ENCODE data around the gene NUDT22.
A peak's percentile ranks its signal among the peaks of the same experiment; 100 is the strongest.

Gene NUDT22

DNA sequence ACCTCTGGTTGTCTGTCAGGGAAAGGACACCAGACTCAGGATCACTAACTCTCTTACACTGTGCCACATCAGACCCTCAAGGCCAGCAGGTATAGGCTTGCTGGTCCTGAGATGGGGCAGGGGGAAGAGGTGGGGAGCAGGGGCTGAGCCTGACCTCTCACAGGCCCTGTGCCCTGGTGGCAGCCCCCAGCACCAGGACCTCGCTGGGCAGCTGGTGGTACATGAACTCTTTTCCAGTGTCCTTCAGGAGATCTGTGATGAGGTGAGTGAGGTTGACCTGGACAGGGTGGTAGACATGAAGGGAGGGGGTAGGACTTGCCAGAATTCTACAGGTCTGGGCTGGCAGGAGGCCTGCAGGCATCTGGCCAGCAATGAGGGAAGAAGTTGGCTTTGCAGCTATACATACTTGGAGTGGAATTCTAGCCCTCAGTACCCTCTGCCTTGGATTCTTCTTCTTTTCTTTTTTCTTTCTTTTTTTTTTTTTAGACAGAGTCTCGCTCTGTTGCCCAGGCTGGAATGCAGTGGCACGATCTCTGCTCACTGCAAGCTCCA is 1.4 kb downstream of the NUDT22 start:
- no peak for DNase-seq (ENCODE audit: low read depth)

DNA sequence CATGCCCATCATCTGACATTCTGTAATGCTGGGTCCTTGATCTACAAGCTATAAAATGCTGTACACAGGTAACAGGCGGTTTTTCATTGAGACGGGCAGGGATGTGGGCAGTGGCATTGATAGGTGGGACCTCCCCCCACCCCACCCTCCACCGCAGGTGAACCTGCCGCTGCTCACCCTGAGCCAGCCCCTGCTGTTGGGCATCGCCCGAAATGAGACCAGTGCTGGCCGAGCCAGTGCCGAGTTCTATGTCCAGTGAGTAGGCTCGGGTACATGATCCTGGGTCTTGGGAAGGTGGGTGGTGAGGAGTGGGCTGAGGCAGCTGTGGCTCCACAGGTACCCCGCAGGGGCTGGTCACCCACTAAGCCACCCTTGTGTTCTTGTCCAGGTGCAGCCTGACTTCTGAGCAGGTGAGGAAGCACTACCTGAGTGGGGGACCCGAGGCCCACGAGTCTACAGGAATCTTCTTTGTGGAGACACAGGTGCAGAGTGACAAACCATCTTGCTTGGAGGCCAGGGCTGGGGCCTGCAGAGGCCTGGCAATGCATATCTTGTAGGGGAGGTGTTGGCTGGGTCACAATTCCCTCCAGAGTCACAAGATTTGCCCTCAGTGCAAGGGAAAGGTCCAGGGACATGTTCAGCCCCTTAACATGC is 3.1 kb downstream of the NUDT22 start:
- DNase-seq (ENCODE audit: low read depth) = no peak

DNA sequence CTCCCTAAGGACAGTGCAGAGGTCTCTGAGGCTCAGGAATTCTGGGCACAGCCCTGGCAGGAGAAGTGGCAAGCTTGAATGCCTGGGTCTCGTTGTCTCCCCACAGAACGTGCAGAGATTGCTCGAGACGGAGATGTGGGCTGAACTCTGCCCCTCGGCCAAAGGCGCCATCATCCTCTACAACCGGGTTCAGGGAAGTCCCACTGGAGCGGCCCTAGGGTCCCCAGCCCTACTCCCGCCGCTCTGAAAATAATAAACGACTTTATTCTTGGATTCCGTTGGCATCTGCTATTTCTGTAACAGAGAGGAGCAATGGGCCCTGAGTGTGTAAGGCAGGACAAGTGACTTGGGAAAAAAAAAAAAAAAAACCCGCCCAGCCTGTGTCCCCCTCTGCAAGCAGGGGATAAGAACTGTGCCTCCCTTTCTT is 3.7 kb downstream of the NUDT22 start:
- DNase-seq (ENCODE audit: low read depth) = no peak

DNA sequence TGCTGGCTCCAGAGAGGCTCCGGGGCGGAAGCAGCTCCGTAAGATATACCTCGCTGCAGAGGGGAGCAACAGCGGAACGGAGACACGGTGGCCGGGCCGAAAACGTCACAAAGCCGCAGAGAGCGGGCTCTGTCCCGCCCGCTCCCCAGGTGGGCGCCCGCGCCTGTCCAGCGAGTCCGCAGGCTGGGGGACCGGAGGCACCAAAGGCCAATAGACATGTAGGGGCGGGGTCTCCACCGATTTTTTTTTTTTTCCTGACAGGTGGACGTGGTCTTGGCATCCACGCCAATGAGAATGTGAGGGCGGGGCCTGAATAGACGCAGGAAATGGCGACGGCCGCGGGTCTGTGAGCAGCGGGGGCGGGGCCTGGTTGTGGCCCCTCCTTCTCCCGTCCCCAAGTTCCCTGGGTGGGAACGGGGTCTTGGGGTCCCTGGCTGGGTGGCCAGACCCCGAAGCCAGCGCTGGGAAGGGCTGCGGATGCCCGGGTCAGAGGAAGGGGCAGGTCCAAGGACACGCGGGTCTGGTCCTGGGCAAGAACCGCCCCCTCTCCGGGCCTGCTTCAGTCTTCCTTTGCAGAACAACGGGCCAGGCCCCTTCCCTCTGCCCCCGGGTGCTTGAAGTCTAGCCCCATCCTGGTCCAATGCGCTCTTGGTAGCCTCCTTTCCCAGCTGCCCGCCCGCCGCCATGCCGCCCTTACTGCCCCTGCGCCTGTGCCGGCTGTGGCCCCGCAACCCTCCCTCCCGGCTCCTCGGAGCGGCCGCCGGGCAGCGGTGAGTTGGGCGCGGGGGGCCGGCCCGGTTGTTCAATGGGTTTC is 4.3 kb downstream of the NUDT22 start, which contains the start of gene DNAJC4:
Gene DNAJC4 (plus strand): TSS at position 378 of the 814 bp plus-strand sequence. CDS start 307 bp downstream, at position 685.
- no peak for DNase-seq (ENCODE audit: low read depth)

DNA sequence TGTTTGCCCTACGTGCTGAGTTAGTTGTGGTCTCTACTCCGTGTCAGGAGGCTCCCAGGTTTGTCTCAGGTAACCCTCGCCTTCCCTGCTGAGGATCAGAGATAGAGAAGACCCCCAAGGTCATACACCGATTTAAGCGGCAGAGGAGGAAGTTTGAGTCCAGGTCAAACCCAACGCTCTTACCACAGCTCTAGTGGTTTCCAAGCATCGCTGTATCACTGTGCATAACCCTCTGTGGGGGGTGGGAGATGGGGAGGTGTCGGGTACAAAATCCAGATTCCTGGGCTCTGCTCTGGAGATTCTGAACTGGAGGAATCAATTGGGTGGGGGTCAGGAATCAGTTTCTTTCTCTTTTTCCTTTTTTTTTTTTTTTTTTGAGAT is 4.9 kb downstream of the NUDT22 start:
- no peak for DNase-seq (ENCODE audit: low read depth)

DNA sequence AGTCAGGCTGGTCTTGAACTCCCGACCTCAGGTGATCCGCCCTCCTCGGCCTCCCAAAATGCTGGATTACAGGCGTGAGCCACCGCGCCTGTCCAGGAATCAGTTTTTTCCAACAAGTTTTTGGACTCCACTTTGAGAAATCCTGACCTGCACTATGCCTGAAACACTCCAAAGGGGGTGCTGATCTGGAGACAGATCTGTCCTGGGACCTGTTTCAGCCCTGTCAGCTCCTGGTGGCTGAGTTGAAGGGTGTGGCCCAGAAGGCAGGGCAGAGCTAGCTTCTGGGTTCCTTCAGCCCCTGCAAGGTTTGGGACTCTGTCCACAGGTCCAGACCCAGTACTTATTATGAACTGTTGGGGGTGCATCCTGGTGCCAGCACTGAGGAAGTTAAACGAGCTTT is 5.5 kb downstream of the NUDT22 start:
- DNase-seq (ENCODE audit: low read depth) = no peak

DNA sequence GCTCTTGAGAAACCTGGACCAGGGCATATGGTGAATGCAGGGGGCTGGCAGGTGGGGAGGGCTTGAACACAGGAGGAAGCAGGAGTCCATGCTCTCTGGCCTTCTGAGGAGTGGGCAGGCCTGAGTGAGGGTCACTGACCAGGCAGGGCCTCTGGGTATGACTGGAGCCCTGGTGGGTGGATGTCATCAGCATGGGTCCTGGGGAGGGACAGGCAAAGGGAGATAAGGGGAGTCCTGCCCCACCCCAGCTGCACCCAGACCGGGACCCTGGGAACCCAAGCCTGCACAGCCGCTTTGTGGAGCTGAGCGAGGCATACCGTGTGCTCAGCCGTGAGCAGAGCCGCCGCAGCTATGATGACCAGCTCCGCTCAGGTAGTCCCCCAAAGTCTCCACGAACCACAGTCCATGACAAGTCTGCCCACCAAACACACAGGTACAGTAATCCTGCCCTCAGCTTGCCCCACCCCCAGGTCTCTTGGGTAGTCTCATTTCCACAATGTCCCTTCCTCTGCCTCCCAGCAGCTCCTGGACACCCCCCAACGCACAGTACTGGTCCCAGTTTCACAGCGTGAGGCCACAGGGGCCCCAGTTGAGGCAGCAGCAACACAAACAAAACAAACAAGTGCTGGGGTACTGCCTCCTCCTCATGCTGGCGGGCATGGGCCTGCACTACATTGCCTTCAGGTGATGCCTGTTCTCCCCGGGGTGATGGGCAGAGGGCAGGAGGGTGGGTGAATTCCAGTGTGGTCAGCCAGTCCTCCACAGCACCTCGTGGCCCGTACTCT is 6.3 kb downstream of the NUDT22 start:
- no peak for DNase-seq (ENCODE audit: low read depth)

DNA sequence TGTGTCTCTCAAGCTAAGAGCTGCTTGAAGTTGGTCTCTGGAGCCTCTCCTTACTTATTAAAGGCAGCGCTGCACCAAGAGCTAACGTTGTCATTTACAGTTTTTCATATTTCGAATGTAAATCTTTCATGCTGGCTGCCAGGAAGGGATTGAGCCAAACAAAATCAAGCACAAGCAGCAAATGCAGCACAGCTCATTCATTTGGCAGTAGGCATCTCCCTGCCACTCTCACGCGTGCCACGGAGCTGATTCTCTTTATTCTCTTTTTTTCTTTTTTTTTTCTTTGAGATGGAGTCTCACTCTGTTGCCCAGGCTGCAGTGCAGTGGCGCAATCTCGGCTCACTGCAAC is 6.9 kb downstream of the NUDT22 start:
- no peak for DNase-seq (ENCODE audit: low read depth)

DNA sequence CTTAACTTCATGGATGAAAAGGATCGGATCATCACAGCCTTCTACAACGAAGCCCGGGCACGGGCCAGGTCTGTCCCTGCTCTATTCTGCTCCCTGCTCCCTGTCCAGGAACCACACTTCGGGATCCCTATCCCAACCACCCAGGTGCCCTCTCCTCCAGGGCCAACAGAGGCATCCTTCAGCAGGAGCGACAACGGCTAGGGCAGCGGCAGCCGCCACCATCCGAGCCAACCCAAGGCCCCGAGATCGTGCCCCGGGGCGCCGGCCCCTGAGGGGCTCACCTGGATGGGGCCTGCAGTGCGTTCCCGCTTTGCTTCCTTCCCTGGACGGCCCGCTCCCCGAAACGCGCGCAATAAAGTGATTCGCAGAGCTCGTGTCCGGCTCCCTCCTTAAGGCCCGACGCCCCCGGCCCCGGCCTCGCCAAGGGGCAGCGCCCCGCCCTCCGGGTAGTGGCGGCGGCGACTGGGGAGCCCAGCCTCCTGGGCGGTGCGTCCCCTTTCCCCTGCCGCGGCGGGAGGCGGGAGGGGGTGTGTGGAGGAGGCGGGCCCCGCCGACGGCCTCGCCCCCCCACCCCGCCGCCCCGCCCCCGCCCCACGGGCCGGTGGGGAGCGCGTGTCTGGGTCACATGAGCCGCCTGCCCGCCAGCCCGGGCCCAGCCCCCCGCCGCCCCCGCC is 8.0 kb downstream of the NUDT22 start, which contains the start of gene VEGFB:
Gene VEGFB (plus strand): TSS at position 672 of the 674 bp plus-strand sequence. CDS start 250 bp downstream, outside the sequence.
- DNase-seq (ENCODE audit: low read depth) = no peak

DNA sequence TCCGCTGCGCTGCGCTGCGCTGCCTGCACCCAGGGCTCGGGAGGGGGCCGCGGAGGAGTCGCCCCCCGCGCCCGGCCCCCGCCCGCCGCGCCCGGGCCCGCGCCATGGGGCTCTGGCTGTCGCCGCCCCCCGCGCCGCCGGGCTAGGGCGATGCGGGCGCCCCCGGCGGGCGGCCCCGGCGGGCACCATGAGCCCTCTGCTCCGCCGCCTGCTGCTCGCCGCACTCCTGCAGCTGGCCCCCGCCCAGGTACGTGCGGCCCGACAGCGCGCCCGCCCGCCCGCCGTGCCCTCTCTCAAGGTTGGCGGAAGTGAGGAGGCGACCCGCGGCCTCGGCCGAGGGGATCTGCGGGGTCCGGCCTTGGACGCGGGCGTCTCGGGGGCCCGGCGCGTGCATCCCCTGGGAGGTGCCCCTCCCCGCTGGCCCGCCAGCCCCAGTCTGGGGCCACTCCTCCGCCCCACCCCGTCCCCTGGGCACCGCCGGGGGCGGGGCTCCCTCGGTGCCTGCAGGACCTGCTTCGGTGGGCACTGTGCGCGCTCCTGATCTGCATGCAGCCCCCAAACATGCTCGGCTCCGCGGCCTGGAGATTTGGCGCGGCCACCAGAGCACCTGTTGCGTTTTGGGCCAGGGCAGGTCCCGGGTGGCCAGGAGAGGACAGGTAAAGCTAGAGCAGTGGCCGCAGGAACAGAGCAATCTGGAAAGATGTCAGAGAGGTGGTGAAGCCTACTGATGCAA is 8.7 kb downstream of the NUDT22 start:
- DNase-seq (ENCODE audit: low read depth) = no peak

DNA sequence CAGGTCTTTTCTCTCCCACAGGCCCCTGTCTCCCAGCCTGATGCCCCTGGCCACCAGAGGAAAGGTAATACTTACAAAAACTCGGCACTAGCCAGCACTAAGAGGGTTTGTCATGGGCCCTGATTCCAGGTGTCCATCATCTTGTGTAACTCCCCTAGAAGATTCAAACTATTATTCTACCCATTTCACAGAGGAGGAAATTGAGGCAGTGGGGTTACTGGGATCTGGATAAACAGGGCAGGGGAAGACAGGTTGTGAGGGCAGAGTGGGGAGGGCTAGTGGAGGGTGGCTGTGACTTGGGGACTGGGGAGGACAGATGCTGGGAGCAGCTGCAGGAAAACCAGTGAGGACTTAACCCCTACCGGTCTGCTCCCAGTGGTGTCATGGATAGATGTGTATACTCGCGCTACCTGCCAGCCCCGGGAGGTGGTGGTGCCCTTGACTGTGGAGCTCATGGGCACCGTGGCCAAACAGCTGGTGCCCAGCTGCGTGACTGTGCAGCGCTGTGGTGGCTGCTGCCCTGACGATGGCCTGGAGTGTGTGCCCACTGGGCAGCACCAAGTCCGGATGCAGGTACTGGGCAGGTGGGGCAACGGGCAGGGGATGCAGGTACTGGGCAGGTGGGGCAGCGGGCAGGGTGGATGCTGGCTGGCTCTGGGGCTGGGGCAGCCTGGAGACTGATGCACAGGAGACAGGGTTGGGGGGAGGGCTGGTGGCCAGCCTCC is 9.5 kb downstream of the NUDT22 start:
- no peak for DNase-seq (ENCODE audit: low read depth)

DNA sequence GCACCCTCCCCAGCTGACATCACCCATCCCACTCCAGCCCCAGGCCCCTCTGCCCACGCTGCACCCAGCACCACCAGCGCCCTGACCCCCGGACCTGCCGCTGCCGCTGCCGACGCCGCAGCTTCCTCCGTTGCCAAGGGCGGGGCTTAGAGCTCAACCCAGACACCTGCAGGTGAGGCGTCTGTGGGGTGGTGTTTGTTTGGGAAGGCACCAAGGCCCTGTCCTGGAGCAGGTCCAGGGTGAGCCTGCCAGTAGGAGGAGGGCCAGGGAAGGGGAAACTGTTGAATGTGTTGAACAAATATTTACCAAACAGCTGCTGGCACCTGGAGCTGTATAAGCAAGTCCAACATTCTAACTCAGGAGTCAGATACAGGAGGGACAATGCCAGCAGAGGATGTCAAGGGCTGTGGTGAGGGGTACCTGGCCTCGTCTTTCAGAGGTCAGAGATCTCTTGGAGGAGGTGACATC is 11.4 kb downstream of the NUDT22 start:
- DNase-seq (ENCODE audit: low read depth) = no peak

DNA sequence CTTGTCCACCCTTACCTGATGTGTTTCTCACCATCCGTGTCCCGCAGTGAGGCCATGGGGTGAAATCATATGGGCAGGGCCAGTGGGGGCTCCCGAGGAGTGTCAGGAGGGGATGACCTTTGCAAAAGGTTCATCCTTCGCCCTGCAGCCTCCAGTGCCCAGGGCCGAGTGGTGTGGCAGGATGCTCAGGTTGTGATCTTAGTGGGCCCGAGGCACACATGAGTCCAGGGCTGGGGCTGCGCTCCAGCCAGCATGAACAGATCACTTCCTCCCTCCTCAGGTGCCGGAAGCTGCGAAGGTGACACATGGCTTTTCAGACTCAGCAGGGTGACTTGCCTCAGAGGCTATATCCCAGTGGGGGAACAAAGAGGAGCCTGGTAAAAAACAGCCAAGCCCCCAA is 12.0 kb downstream of the NUDT22 start:
- no peak for DNase-seq (ENCODE audit: low read depth)

DNA sequence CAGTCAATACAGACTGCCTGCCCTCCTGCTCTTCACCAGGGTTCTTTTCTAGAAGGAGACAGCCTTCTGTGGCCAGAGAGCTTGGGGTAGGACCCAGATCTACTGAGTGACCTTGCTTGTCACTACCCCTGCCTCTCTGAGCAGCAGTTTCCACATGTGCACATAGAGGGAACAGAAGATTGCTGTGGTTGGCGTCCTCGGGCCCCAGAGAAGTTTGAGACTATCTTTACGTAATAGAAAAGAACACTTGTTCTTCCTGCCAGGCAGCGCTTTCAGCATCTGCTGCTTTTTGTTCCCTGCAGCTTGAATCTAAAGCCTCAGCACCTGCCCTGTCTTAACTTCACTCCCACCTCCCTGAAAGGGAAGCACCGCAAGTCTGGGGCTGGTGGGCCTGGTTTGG is 12.9 kb downstream of the NUDT22 start:
- DNase-seq (ENCODE audit: low read depth) = no peak

DNA sequence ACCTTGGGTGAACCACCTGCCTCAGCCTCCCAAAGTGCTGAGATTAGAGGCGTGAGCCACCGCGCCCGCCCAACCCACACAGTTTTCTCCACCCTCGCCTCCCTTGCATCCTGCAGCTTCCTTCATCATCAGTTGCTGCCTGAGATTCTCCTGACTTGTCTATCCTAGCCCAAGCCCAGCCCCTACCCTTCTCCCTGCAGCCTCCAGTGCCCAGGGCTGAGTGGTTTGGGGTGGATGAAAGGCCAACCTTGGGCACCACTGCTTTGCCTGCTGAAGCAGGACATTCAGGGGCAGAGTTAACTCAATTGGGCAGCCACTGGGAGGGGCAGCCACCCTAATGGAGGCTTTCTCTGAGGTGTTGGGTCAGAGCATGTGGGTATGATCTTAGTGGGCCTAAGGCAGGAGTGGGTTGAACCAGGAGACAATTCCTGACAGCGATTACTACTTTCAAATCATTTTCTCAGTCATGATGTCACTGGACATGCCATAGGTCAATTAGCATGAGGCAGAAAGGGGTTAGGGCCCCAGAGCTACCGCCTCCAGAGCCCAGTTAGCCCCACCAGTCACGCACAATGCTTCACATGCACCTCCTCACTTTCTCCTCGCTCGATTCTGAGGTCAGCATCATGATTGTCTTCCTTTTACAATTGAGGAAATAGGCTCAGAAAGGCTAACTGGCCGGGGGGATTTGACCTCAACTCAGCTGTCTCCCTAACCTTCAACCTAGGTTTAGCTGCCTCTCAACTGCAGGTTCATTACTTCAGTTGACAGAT is 13.8 kb downstream of the NUDT22 start:
- no peak for DNase-seq (ENCODE audit: low read depth)

DNA sequence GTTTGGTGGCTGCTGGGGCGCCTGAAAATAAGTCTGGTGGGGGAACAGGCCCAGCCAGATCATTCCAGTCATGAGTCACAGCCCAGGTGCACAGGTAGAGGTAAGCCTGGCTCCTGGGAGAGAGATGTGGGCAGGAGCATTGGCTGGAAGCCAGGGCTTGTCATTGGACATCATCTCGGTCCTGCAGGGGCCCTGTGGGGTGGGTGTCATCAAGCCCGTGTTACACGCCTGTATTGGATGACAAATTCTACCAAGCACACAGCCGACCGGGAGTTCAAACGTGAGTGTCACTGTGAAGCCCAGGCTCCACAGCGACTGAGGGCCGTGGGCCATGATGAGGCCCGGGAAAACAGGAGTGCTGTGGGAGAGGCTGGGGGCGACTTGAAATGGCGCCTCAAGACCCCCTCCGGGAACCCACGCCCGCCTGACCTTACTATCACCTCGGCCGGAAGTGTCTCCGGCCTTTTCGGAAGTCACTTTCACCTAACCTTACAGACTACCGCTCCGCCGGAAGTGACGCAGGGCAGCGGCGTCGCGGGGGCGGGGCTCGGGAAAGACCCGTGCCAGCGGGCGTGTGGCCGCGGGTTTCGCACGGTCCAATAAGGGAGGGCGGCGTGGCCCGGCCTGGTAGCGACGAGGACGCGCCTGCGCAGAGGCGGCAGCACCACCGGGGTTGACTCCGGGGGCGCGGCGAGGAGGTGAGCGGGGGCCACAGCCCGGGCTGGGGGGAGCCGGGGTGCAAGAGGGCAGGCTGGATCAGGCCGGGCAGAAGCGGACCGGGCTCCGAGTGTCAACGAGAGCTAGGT is 14.6 kb downstream of the NUDT22 start, which contains the start of gene FKBP2:
Gene FKBP2 (plus strand): TSS at position 661 of the 806 bp plus-strand sequence. CDS start 1,293 bp downstream, outside the sequence.
- DNase-seq (ENCODE audit: low read depth) = peak; percentile 77

DNA sequence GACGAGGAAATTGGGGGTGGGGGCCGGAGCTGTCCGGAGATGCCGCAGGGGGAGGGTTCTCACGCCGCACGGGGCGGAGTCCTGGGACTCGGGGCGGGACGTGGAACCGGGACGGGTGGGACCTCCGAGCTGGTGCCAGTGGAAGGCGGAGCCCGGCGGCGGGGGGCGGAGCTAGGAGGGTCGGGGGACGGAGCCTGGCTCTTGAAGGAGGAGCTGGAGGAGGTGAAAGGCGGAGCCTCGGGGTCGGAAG is 15.1 kb downstream of the NUDT22 start:
- peak; percentile 88 for DNase-seq (ENCODE audit: low read depth)

DNA sequence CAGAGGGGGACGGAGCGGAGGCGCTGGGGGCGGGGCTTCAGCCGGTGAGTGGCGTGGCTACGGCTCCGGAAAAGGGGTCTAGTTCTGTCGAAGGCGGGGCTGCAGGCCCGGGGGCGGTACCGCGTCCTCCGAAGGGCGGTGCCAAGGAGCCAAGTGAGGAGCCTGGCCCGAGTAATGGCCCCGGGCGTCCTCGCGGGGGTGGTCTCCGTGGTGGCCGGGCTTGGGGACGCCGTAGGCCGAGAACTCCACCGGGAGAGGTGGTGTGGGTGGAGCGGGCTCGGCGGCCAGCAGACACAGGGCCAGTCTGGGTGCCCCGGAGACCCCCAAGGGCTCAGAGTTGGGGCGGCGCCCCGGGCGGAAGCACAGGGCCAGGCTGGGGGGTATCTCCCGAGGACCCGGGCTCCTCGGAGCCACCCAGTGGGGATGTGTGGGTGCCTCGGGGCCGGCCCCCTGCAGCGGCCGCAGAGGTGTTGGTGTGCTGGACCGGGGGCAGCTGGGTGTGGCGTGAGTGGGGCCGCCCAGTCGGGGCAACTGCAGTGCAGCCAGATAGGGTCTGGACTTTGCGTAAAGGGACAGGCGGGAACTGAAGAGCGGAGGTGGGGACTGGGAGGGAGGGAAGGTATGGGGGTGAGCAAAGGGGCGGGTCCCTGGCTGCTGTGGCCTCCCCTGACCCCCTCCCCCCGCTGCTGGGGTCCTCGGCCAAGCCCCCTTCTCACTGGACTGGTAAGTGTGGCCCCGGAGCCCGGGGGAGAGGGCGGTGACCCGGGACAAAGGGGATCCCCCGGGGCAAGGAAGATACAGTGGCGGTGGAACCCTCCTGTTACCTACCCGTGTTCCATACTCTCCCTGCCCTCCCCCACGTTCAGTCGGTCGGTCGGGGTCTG is 15.7 kb downstream of the NUDT22 start:
- no peak for DNase-seq (ENCODE audit: low read depth)

Data from GM04503 (cell line).